H9 (cell line): ENCODE data around the gene OMG. TPM values are rescaled to one million over a fixed set of nuclear protein-coding genes. Genes with fewer than 3 reads are reported as not detected.

Experiments
- DNase-seq: peaks from one replicate; pipeline ENCODE4 v3.0.0-alpha.2; 2017
- H2AFZ ChIP-seq: one replicate; pipeline ENCODE4 v1.6.1; 2013; ENCODE audit warnings: mild to moderate bottlenecking, low read length, control low read depth, moderate library complexity
- H2AK5ac ChIP-seq: 2 replicates; pipeline ENCODE4 v1.6.1; 2013; ENCODE audit warnings: low read length, control low read depth, mixed read lengths; ENCODE audit not compliant: insufficient read length
- H2BK120ac ChIP-seq: one replicate; pipeline ENCODE4 v1.6.1; 2013; ENCODE audit warnings: low read depth, mild to moderate bottlenecking, low read length, control low read depth, inconsistent platforms; ENCODE audit not compliant: poor library complexity, severe bottlenecking
- H2BK12ac ChIP-seq: 2 replicates; pipeline ENCODE4 v1.6.1; 2013; ENCODE audit warnings: low read length, control low read depth, mixed read lengths, low read depth; ENCODE audit not compliant: insufficient read length
- H2BK15ac ChIP-seq: 2 replicates; pipeline ENCODE4 v1.6.1; 2013; ENCODE audit warnings: low read depth, low read length, control low read depth
- H2BK20ac ChIP-seq: one replicate; pipeline ENCODE4 v1.6.1; 2013; ENCODE audit warnings: low read depth, mild to moderate bottlenecking, low read length, control low read depth, inconsistent platforms; ENCODE audit not compliant: poor library complexity, severe bottlenecking
- H2BK5ac ChIP-seq: 2 replicates; pipeline ENCODE4 v1.6.1; 2013; ENCODE audit warnings: low read length, control low read depth, mixed read lengths; ENCODE audit not compliant: insufficient read length
- H3K14ac ChIP-seq: 2 replicates; pipeline ENCODE4 v1.6.1; 2013; ENCODE audit warnings: low read length, control low read depth; ENCODE audit not compliant: insufficient read depth
- H3K18ac ChIP-seq: 2 replicates; pipeline ENCODE4 v1.6.1; 2013; ENCODE audit warnings: low read depth, mild to moderate bottlenecking, mixed read lengths, low read length, control low read depth; ENCODE audit not compliant: insufficient read length
- H3K23ac ChIP-seq: 2 replicates; pipeline ENCODE4 v1.6.1; 2013; ENCODE audit warnings: low read length, control low read depth, mixed read lengths, low read depth; ENCODE audit not compliant: insufficient read length
- H3K23me2 ChIP-seq: 2 replicates; pipeline ENCODE4 v1.6.1; 2013; ENCODE audit warnings: low read depth, mild to moderate bottlenecking, mixed read lengths, low read length, control low read depth; ENCODE audit not compliant: insufficient read length, poor library complexity, severe bottlenecking
- H3K27ac ChIP-seq: 2 replicates; pipeline ENCODE4 v1.5.1; 2013; ENCODE audit warnings: low read length, control low read depth, mixed read lengths, low read depth; ENCODE audit not compliant: insufficient read length
- H3K27me3 ChIP-seq: 2 replicates; pipeline ENCODE4 v1.6.1; 2013; ENCODE audit warnings: low read length, control low read depth, inconsistent platforms; ENCODE audit not compliant: insufficient read depth
- H3K4ac ChIP-seq: 2 replicates; pipeline ENCODE4 v1.6.1; 2013; ENCODE audit warnings: low read depth, mild to moderate bottlenecking, control low read depth, inconsistent platforms, low read length, moderate library complexity
- H3K4me1 ChIP-seq: 2 replicates; pipeline ENCODE4 v1.6.1; 2013; ENCODE audit warnings: low read length, control low read depth, inconsistent platforms; ENCODE audit not compliant: insufficient read depth
- H3K4me2 ChIP-seq: 2 replicates; pipeline ENCODE4 v1.6.1; 2013; ENCODE audit warnings: low read length, control low read depth, mixed read lengths; ENCODE audit not compliant: insufficient read length, insufficient read depth
- H3K56ac ChIP-seq: 2 replicates; pipeline ENCODE4 v1.6.1; 2013; ENCODE audit warnings: low read depth, mild to moderate bottlenecking, mixed read lengths, low read length, control low read depth; ENCODE audit not compliant: insufficient read length
- H3K79me1 ChIP-seq: 2 replicates; pipeline ENCODE4 v1.6.1; 2013; ENCODE audit warnings: low read depth, mild to moderate bottlenecking, moderate library complexity, low read length, control low read depth, inconsistent platforms; ENCODE audit not compliant: insufficient read depth, poor library complexity, severe bottlenecking
- H3K79me2 ChIP-seq: 2 replicates; pipeline ENCODE4 v1.6.1; 2013; ENCODE audit warnings: low read length, control low read depth, inconsistent platforms; ENCODE audit not compliant: insufficient read depth
- H3K9ac ChIP-seq: 2 replicates; pipeline ENCODE4 v1.6.1; 2013; ENCODE audit warnings: low read length, control low read depth, mixed read lengths; ENCODE audit not compliant: insufficient read length; ENCODE audit errors: extremely low read depth
- H3K9me3 ChIP-seq: one replicate; pipeline ENCODE4 v1.6.1; 2013; ENCODE audit warnings: low read depth, low read length, inconsistent platforms; ENCODE audit not compliant: control insufficient read depth
- H3T11ph ChIP-seq: one replicate; pipeline ENCODE4 v1.6.1; 2013; ENCODE audit warnings: mild to moderate bottlenecking, low read length, control low read depth, inconsistent platforms
- H4K20me1 ChIP-seq: one replicate; pipeline ENCODE4 v1.6.1; 2013; ENCODE audit not compliant: control insufficient read depth, insufficient read length, insufficient read depth
- H4K5ac ChIP-seq: 2 replicates; pipeline ENCODE4 v1.6.1; 2013; ENCODE audit warnings: low read depth, mild to moderate bottlenecking, mixed read lengths, low read length, control low read depth; ENCODE audit not compliant: insufficient read length
- H4K8ac ChIP-seq: replicated peaks from 2 replicates; pipeline ENCODE4 v1.6.1; 2013; ENCODE audit warnings: low read length, control low read depth, mixed read lengths, low read depth; ENCODE audit not compliant: insufficient read length
- H4K91ac ChIP-seq: 2 replicates; pipeline ENCODE4 v1.6.1; 2013; ENCODE audit warnings: low read depth, mild to moderate bottlenecking, moderate library complexity, mixed read lengths, low read length, control low read depth; ENCODE audit not compliant: insufficient read length
- H3K27ac Mint-ChIP-seq, 3 experiments: 2 replicates in 2 of 3; 3 replicates in 1 of 3; pipeline ENCODE4 v1.8.0; 2020 to 2021; ENCODE audit warnings: mixed read lengths in 3 of 3, mild to moderate bottlenecking in 1 of 3, moderate library complexity in 1 of 3
- H3K27me3 Mint-ChIP-seq: 2 replicates; pipeline ENCODE4 v1.8.0; 2021; ENCODE audit warnings: low read depth, mild to moderate bottlenecking, moderate library complexity, mixed read lengths
- H3K36me3 Mint-ChIP-seq, 3 experiments: 2 replicates in 2 of 3; 3 replicates in 1 of 3; pipeline ENCODE4 v1.8.0; 2020 to 2021; ENCODE audit warnings: low read depth in 3 of 3, mixed read lengths in 3 of 3; ENCODE audit not compliant: insufficient read depth in 1 of 3
- H3K4me1 Mint-ChIP-seq, 2 experiments: 2 replicates each; pipeline ENCODE4 v1.8.0; 2020; ENCODE audit warnings: mixed read lengths in 2 of 2
- H3K4me3 Mint-ChIP-seq, 2 experiments: 2 replicates in 1 of 2; 3 replicates in 1 of 2; pipeline ENCODE4 v1.8.0; 2020 to 2021; ENCODE audit warnings: mild to moderate bottlenecking in 2 of 2, mixed read lengths in 2 of 2, moderate library complexity in 1 of 2
- H3K9me3 Mint-ChIP-seq, 2 experiments: 2 replicates in 1 of 2; 3 replicates in 1 of 2; pipeline ENCODE4 v1.8.0; 2020; ENCODE audit warnings: mild to moderate bottlenecking in 2 of 2, mixed read lengths in 2 of 2, moderate library complexity in 1 of 2
- CTCF ChIP-seq: fragments of 200-600 bp; sonication (generic); conservative IDR thresholded peaks from 3 replicates; pipeline ENCODE4 v1.8.0; 2021; ENCODE audit warnings: antibody characterized with exemption, mild to moderate bottlenecking
- WGBS: extraction: QIAGEN DNeasy Blood & Tissue Kit; methylation state at CpG from one replicate; pipeline ENCODE4 v1.1.7; 2013; ENCODE audit warnings: missing lambda C conversion rate, low lambda C conversion rate, mixed read lengths; ENCODE audit not compliant: insufficient read length; ENCODE audit errors: extremely low coverage; 5-methylcytosine and 5-hydroxymethylcytosine counted together
- total RNA-seq: library from RNA; stranded (reverse); gene quantifications from 2 replicates; pipeline ENCODE4 v1.2.1, GENCODE V29; 2021

The OMG gene
- total RNA-seq, 1 experiment from 2014 or later = not detected

DNA sequence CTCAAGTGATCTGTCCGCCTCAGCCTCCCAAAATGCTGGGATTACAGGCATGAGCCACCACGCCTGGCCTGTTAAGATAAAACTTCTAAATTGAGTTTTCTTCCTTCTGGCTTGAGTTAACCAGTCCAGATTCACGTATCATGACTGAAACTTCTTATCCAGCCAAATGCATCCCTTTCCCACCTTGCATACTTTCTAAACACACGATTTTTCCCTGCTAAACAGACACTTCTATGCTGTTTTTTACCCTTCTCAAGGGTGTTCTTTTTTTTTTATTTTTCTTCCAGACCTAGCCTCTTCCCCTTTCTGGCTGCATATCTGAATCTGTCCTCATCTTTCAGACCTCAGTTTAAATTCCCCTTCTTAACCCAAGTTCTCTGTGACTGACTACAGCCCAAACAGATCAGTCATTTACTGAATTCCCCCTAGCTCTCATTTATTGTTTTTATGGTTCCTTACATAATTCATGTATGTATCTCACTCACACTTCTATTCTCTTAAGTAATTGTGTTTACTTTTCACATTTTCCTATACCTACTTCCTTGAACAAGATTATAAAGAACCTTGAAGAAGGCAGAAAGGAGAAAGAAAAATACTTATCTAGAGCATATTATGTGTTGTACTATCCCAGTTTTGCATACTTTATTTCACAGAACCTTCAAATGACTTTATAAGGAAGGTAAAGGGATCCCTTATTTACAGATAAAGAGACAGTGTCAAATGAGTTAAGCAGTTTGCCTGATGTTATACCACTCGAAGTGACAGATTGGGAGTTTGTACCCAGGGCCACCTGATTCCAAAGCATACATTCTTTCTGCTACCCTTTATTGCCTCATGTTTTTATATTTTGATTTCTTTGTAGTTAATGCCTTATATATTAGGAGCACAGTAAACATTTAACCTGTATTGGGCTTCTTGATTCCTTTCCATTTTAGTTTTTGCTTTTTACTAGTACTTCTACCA is 11.6 kb upstream of the OMG start:
- H4K8ac ChIP-seq = no peak overlapping the region
- no peak overlapping the region for H3K9ac ChIP-seq
- no peak overlapping the region for H2BK20ac ChIP-seq
- H3K79me1 ChIP-seq = no peaks in the 10 kb centered on the region
- H2BK5ac ChIP-seq = no peak overlapping the region
- TF ChIP-seq CTCF = no peak
- no peak overlapping the region for H2BK120ac ChIP-seq
- H4K5ac ChIP-seq = no peak overlapping the region
- H3T11ph ChIP-seq = no peak overlapping the region
- H3K4me2 ChIP-seq = no peak overlapping the region
- no peak overlapping the region for H3K56ac ChIP-seq
- no peak overlapping the region for H2BK12ac ChIP-seq
- H2AK5ac ChIP-seq = no peak overlapping the region
- H3K36me3 Mint-ChIP-seq = no peaks in the 10 kb centered on the region
- H3K4me1 Mint-ChIP-seq = peaks cover 3 to 9% of the 10 kb centered on the region in 2 experiments
- no CpG with 5 or more reads among the region's 5 CpGs for WGBS
- peak overlapping the region in 2 of 3 experiments; percentile 7 to 21; a peak in 3 of 7 replicates for H3K27ac Mint-ChIP-seq
- H3K9me3 ChIP-seq = no peaks in the 10 kb centered on the region
- H2AFZ ChIP-seq = no peak overlapping the region
- no peaks in the 10 kb centered on the region for H3K9me3 Mint-ChIP-seq
- no peaks in the 10 kb centered on the region for H3K4me1 ChIP-seq
- no peaks in the 10 kb centered on the region for H4K20me1 ChIP-seq
- no peaks in the 10 kb centered on the region for H3K27me3 ChIP-seq
- H3K23ac ChIP-seq = no peak overlapping the region
- H3K14ac ChIP-seq = no peak overlapping the region
- no peak overlapping the region for H4K91ac ChIP-seq
- no peak overlapping the region for H3K18ac ChIP-seq
- no peaks in the 10 kb centered on the region for H3K27me3 Mint-ChIP-seq
- no peak overlapping the region for H3K27ac ChIP-seq
- H3K79me2 ChIP-seq = no peaks in the 10 kb centered on the region
- DNase-seq = no peak
- no peaks in the 10 kb centered on the region for H3K23me2 ChIP-seq
- no peak overlapping the region for H3K4me3 Mint-ChIP-seq
- H3K4ac ChIP-seq = no peak overlapping the region
- no peak overlapping the region for H2BK15ac ChIP-seq
